DOHH2 (cell line): ENCODE results near the gene MYBPH.

Experiments
- H3F3A ChIP-seq: fragments of 200-600 bp; sonication (generic), shearing (Covaris generic); 2 replicates; pipeline ENCODE4 v1.6.0; 2016; ENCODE audit warnings: antibody characterized with exemption, mild to moderate bottlenecking; ENCODE audit not compliant: control insufficient read depth, insufficient read depth
- H3K27ac ChIP-seq: fragments of 200-600 bp; sonication (generic); 2 replicates; pipeline ENCODE4 v1.5.1; 2014; ENCODE audit warnings: low read depth, mild to moderate bottlenecking, low read length, moderate library complexity
- H3K27me3 ChIP-seq: fragments of 200-600 bp; sonication (generic); 2 replicates; pipeline ENCODE4 v1.6.1; 2014; ENCODE audit warnings: mild to moderate bottlenecking, low read length, mixed read lengths; ENCODE audit not compliant: control insufficient read depth
- H3K36me3 ChIP-seq: fragments of 200-600 bp; sonication (generic); 2 replicates; pipeline ENCODE4 v1.6.1; 2014; ENCODE audit warnings: mild to moderate bottlenecking, low read length, moderate library complexity, mixed read lengths; ENCODE audit not compliant: control insufficient read depth
- H3K4me1 ChIP-seq: fragments of 200-600 bp; sonication (generic); 2 replicates; pipeline ENCODE4 v1.6.1; 2014; ENCODE audit warnings: mild to moderate bottlenecking, low read length, mixed read lengths; ENCODE audit not compliant: control insufficient read depth
- H3K4me2 ChIP-seq: fragments of 200-600 bp; sonication (generic); 2 replicates; pipeline ENCODE4 v1.6.0; 2014; ENCODE audit warnings: mild to moderate bottlenecking, low read length, moderate library complexity
- H3K4me3 ChIP-seq: fragments of 200-600 bp; sonication (generic); 2 replicates; pipeline ENCODE4 v1.5.1; 2014; ENCODE audit warnings: mild to moderate bottlenecking, low read length, mixed read lengths
- H3K79me2 ChIP-seq: fragments of 200-600 bp; sonication (generic); 2 replicates; pipeline ENCODE4 v1.6.1; 2014; ENCODE audit warnings: mild to moderate bottlenecking, low read length, mixed read lengths; ENCODE audit not compliant: control insufficient read depth
- H3K9me2 ChIP-seq: fragments of 200-600 bp; sonication (generic); replicated peaks from 2 replicates; pipeline ENCODE4 v1.6.1; 2014; ENCODE audit warnings: mild to moderate bottlenecking, low read length, mixed read lengths; ENCODE audit not compliant: control insufficient read depth
- H3K9me3 ChIP-seq: fragments of 200-600 bp; sonication (generic); 2 replicates; pipeline ENCODE4 v1.6.1; 2014; ENCODE audit warnings: antibody characterized with exemption, low read length, mixed read lengths; ENCODE audit not compliant: control insufficient read depth, insufficient read depth
- H4K20me1 ChIP-seq: fragments of 200-600 bp; sonication (generic); 2 replicates; pipeline ENCODE4 v1.6.0; 2014; ENCODE audit warnings: low read depth, mild to moderate bottlenecking, antibody characterized with exemption, low read length, moderate library complexity; ENCODE audit not compliant: control insufficient read depth, insufficient read depth
- CTCF ChIP-seq: fragments of 200-600 bp; sonication (generic); IDR thresholded peaks from one replicate; pipeline ENCODE4 v1.5.1; 2014; ENCODE audit warnings: antibody characterized with exemption, mild to moderate bottlenecking, low read depth, low read length; ENCODE audit not compliant: poor library complexity, severe bottlenecking
- EZH2phosphoT487 ChIP-seq: fragments of 200-600 bp; sonication (generic); IDR thresholded peaks from 2 replicates; pipeline ENCODE4 v1.6.1; 2017; ENCODE audit warnings: borderline replicate concordance, mild to moderate bottlenecking, antibody characterized with exemption, low read length, moderate library complexity, mixed read lengths

MYBPH gene

GRCh38 chr1:203177470-203178039 is 1.9 kb upstream of the MYBPH start:
- H3K36me3 ChIP-seq: no peaks in the 10 kb centered on the region
- no peak overlapping the region for H3K4me2 ChIP-seq
- H3F3A ChIP-seq: no peaks in the 10 kb centered on the region
- H3K79me2 ChIP-seq: no peaks in the 10 kb centered on the region
- peaks cover 3% of the 10 kb centered on the region; the same call in 1 of the 2 replicates for H3K27me3 ChIP-seq
- no peaks in the 10 kb centered on the region for H3K9me2 ChIP-seq
- H3K9me3 ChIP-seq: no peaks in the 10 kb centered on the region
- H4K20me1 ChIP-seq: no peaks in the 10 kb centered on the region
- peaks cover 16% of the 10 kb centered on the region for H3K4me1 ChIP-seq
- TF ChIP-seq EZH2phosphoT487: no peak
- TF ChIP-seq CTCF: no peak
- H3K27ac ChIP-seq: no peak overlapping the region
- no peak overlapping the region for H3K4me3 ChIP-seq

GRCh38 chr1:203177036-203177405 is 1.4 kb upstream of the MYBPH start:
- no peaks in the 10 kb centered on the region for H4K20me1 ChIP-seq
- no peaks in the 10 kb centered on the region for H3K9me3 ChIP-seq
- H3F3A ChIP-seq: no peaks in the 10 kb centered on the region
- H3K9me2 ChIP-seq: no peaks in the 10 kb centered on the region
- no peaks in the 10 kb centered on the region for H3K79me2 ChIP-seq
- H3K36me3 ChIP-seq: no peaks in the 10 kb centered on the region
- TF ChIP-seq CTCF (no peak), EZH2phosphoT487 (no peak)
- peaks cover 16% of the 10 kb centered on the region for H3K4me1 ChIP-seq
- no peak overlapping the region for H3K4me2 ChIP-seq
- H3K4me3 ChIP-seq: no peak overlapping the region
- no peak overlapping the region for H3K27ac ChIP-seq
- H3K27me3 ChIP-seq: peaks cover 3% of the 10 kb centered on the region; the same call in 1 of the 2 replicates

- TF ChIP-seq CTCF: no peak
- TF ChIP-seq EZH2phosphoT487: no peak
- no peaks in the 10 kb centered on the region for H3K9me3 ChIP-seq
- H3K79me2 ChIP-seq: no peaks in the 10 kb centered on the region
- H3K9me2 ChIP-seq: no peaks in the 10 kb centered on the region
- peaks cover 3% of the 10 kb centered on the region; the same call in 1 of the 2 replicates for H3K27me3 ChIP-seq
- H3F3A ChIP-seq: no peaks in the 10 kb centered on the region
- no peak overlapping the region for H3K27ac ChIP-seq
- H3K36me3 ChIP-seq: no peaks in the 10 kb centered on the region
- no peaks in the 10 kb centered on the region for H4K20me1 ChIP-seq
- no peak overlapping the region for H3K4me3 ChIP-seq
- H3K4me1 ChIP-seq: peaks cover 16% of the 10 kb centered on the region
- no peak overlapping the region for H3K4me2 ChIP-seq
Observed at GRCh38 chr1:203176273-203177035, 828 bp upstream of the MYBPH start.
